ENCODE results near the gene SERTAD2.

Gene SERTAD2

GRCh38 chr2:64581777-64582539 lies 71.8 kb downstream of the SERTAD2 start:
- DNase-seq = no peak

All from suppressor macrophage (primary cell).